Measurements from ENCODE around the gene TRAF3IP1. TPM values are rescaled to one million over a fixed set of nuclear protein-coding genes. Genes with fewer than 3 reads are reported as not detected.
"Not testable (repeated sequence)": the region's sequence is repeated elsewhere in the genome, so short reads cannot be mapped to it uniquely, and the experiment has no call there.

The TRAF3IP1 gene
- total RNA-seq, 1 donor from 2014 or later = 7.8 TPM

DNA sequence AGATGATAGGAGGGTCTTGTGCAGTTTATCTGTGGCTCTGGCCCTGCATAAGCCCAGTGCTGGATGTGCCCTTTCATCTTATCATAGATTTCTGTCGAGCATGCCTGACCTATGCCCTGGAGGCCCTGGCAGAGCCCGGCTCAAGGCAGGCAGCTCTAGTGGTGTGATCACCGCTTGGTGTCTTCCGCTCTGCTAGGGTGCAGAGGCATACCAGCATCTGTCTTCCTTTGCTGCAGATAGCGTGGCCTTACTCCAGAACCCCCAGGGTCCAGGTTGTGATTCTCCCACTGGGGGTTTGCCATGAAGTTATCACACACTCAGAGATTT lies 13.7 kb upstream of the TRAF3IP1 start:
- intact Hi-C loops (cut with micrococcal nuclease) = no loop called here

GRCh38 chr2:238308177-238308576 lies 12.1 kb upstream of the TRAF3IP1 start:
- intact Hi-C loops (cut with micrococcal nuclease) = no loop called here

DNA sequence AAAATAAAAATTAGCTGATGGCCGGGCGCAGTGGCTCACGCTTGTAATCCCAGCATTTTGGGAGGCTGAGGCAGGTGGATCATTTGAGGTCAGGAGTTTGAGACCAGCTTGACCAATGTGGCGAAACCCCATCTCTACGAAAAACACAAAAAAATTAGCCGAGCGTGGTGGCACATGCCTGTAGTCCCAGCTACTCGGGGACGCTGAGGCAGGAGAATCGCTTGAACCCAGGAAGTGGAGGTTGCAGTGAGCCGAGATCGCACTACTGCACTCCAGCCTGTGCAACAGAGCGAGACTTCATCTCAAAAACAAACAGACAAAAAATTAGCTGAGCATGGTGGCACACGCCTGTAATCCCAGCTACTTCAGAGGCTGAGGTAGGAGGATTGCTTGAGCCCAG lies 9.6 kb upstream of the TRAF3IP1 start:
- intact Hi-C loops (cut with micrococcal nuclease) = not testable (repeated sequence)

- intact Hi-C loops (cut with micrococcal nuclease) = no loop called here
These were observed 6.9 kb upstream of the TRAF3IP1 start for GRCh38 chr2:238313289-238313990.

DNA sequence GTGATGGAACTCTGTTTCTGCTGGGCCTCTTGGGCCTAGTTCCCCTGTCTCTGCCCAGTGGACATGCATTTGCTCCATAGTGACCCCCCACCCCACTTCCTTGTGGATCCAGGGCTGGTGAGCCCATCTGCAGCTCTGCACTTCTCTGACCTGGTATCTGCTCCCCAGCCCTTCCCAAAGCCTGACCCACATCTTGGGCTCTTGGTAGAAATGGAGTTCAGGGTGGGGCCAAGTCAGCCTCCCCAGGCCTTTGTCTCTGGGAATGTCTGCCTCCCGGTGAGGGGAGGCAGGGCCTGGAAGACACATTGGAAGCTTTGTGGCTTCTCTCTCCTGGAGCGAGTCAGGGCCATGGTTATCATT lies 6.3 kb upstream of the TRAF3IP1 start:
- intact Hi-C loops (cut with micrococcal nuclease) = no loop called here

- intact Hi-C loops (cut with micrococcal nuclease) = no loop called here
These were observed 5.7 kb upstream of the TRAF3IP1 start for GRCh38 chr2:238314576-238314975.

- intact Hi-C loops (cut with micrococcal nuclease) = no loop called here
These were observed 5.2 kb upstream of the TRAF3IP1 start for GRCh38 chr2:238315031-238315595.

- intact Hi-C loops (cut with micrococcal nuclease) = loop anchor here (1.0 to 2.0 kb wide), 5 partner anchors 32 to 354 kb away; partner anchors contain the start of genes ASB1, PER2 and SCLY
These were observed 447 bp downstream of the TRAF3IP1 start for GRCh38 chr2:238320648-238321281.

DNA sequence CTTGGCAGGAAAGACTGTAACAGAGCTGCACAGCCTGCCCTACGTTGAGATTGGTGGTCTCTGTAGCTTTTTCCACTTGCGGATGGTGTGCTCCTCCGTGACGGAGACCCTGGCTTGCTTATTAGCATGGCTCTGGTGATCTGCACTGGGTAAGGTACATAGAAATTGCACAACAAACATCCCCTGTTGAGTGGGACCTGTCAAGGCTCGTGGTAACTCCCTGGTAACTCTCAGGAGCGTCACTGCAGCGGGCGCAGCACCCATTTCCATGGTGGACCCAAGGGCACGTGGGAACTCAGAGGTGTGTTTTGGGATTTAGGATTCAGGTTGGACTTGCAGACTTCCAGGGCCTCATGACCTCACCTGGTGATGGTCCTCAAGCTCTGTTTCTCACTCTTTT lies 1.1 kb downstream of the TRAF3IP1 start:
- intact Hi-C loops (cut with micrococcal nuclease) = loop anchor here (2.0 kb wide), 1 partner anchor 87 kb away; no protein-coding TSS in a partner anchor

GRCh38 chr2:238322001-238322411 lies 1.7 kb downstream of the TRAF3IP1 start:
- intact Hi-C loops (cut with micrococcal nuclease) = no loop called here

DNA sequence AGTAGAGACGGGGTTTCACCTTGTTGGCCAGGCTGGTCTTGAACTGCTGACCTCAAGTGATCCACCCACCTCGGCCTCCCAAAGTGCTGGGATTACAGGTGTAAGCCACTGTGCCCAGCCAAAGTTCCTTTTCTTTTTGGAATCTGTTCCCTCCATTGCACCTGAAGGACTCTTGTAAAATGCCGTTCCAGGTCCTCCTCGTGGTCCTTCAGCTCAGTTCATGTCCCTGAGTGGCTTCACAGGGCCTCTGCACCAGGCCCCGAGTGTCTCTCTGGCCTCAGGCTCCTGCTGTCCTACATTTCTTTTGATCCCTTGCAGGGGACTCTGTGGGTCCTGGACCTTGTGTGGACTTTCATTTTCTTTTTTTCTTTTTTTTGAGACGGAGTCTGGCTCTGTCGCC lies 3.9 kb downstream of the TRAF3IP1 start:
- intact Hi-C loops (cut with micrococcal nuclease) = not testable (repeated sequence)

- intact Hi-C loops (cut with micrococcal nuclease) = no loop called here
These were observed 5.4 kb downstream of the TRAF3IP1 start for GRCh38 chr2:238325694-238326093.

DNA sequence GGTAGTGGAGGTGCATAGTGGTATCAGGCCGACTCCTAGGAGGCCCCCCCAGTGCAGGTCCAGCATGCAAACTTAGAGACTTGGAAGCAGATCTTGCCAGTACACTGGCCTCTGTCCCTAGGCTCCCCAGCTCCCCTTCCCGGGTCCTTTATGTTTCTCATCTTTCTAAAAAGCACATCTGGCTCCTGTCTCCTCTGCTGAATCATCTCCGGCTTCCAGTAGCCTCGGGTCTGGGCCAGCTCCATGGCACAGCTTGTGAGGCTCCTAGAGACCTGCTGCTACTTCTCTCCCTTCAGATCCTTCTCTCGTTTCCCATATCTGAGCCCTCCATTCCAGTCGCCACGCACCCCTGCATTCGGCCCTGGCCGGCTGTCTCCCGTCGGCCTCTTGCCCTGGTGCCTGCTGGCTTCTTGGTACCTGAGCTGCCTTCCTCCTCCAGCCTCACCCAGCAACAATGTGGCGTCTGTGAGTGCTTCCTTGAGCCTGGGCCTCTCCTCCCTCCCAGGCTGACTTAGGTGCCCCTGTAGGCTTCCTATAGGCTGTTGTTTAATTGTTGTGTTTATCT lies 6.6 kb downstream of the TRAF3IP1 start:
- intact Hi-C loops (cut with micrococcal nuclease) = no loop called here

DNA sequence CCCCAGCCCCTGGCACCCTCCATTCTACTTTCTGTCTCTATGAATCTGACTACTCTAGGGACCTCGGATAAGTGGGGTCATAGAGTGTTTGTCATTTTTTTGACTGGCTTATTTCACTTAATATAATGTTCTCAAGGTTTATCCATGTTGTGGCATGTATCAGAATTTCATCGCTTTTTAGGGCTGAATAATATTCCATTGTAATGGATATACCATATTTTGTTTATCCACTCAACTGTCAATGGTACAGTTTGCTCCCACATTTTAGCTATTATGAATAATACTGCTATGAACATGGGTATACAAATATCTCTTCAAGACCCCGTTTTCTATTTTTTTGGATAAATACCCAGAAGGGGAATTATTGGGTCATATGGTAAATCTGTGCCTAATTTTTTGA lies 7.4 kb downstream of the TRAF3IP1 start:
- intact Hi-C loops (cut with micrococcal nuclease) = no loop called here

DNA sequence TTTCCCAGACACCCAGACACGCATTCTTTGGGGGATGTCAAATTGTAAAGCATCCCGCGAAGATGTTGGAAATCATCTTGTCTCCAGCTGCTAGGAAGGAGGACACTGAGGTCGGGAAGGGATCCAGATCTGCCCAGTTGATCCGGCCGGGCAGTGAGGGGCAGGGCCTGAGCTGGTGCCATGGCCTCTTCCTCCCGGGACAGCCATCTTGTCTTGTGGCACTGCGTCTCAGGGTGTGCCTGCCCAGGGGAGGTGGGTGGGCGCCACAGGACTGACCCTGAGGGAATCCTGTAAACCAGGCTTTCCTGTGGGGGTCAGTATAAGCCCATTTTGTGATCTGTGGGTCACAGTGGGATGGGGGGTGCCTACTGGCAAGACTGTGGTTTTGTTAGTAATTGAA lies 10.1 kb downstream of the TRAF3IP1 start:
- intact Hi-C loops (cut with micrococcal nuclease) = no loop called here

GRCh38 chr2:238331916-238332315 lies 11.6 kb downstream of the TRAF3IP1 start:
- intact Hi-C loops (cut with micrococcal nuclease) = no loop called here

- intact Hi-C loops (cut with micrococcal nuclease) = no loop called here
These were observed 14.6 kb downstream of the TRAF3IP1 start for GRCh38 chr2:238334885-238335284.

GRCh38 chr2:238335591-238335990 lies 15.3 kb downstream of the TRAF3IP1 start:
- intact Hi-C loops (cut with micrococcal nuclease) = not testable (repeated sequence)

DNA sequence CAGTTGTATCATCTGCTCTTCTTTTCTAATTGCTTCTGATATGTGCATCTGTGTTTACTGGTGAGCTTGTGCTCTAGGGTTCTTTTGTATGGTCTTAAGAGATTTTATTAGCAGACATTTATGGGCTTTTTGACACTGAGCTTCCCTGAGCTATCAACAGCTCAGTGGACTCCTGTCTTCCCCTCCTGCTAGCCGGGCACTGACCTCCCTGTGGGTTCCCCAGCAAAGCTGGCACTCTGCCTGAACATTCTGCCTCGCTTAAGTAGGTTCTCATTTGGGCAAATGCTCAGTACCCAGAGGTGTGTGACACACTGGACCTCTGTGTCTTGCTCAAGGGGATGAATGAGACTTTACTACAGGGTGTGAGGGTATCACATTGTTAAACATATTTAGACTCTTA lies 15.8 kb downstream of the TRAF3IP1 start:
- intact Hi-C loops (cut with micrococcal nuclease) = no loop called here

DNA sequence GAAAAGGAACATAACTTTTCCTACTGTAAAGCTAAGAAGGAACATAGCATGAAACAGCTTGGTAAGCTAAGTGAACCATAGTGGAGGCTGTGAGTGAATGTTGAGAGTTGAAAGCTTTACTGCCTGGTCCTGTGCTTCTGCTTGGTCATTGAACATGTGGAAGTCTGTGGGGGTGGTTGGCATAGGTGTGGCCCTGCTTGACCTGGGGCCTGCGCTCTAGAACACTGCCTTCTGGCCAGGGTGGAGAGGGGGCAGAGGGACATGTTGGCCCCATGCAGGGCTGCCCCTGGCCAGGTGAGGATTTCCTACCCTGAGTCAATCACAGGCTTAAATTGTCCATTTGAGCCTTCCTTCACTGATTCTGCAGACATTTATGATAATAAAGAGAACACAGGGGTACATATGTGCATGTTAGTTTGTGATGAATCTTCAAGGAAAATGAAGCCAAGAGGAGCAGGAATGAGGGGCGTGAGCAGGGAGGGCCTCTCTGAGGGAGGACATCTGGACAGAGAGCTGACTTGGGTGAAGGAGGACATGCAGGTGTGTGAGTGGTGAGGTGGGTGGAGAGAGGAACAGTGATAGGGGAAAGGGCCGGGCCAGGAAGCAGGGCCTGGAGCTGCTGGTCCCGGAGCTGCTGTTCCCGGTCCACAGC lies 16.6 kb downstream of the TRAF3IP1 start:
- intact Hi-C loops (cut with micrococcal nuclease) = no loop called here

GRCh38 chr2:238337846-238338245 lies 17.5 kb downstream of the TRAF3IP1 start:
- intact Hi-C loops (cut with micrococcal nuclease) = no loop called here
